IMR-90 (cell line): ENCODE results near the gene GRAMD2A. TPM values are rescaled to one million over a fixed set of nuclear protein-coding genes. Genes with fewer than 3 reads are reported as not detected.

Source experiments
- ATAC-seq: fragments of 200-7000 bp; cut with Tn5 transposase; 2 replicates; pipeline ENCODE4 v1.9.1; 2020; ENCODE audit warnings: low read depth, mild to moderate bottlenecking, moderate library complexity
- BruUV-seq: library from RNA; stranded (reverse); fragments of 400-500 nt; replicated peaks from 2 replicates; lab custom pipeline; 2021; lab: Mats Ljungman, UMichigan
- CTCF ChIA-PET: fragments of 300-600 bp; formaldehyde crosslinking; extraction: SDS; loops from one replicate; lab custom pipeline; 2021; ENCODE audit warnings: antibody characterized with exemption; lab: Yijun Ruan, JAX
- POLR2A ChIA-PET: fragments of 300-600 bp; sonication (Branson Sonifier 250); formaldehyde crosslinking; loops from one replicate; lab custom pipeline; 2022; ENCODE audit warnings: antibody characterized with exemption; ENCODE audit not compliant: unreplicated experiment; lab: Charles Lee
- DNase-seq: peaks from one replicate; pipeline ENCODE4 v3.0.0; 2013
- H2AFZ ChIP-seq: replicated peaks from 2 replicates; pipeline ENCODE3; 2013; ENCODE audit warnings: low read length, mild to moderate bottlenecking; ENCODE audit not compliant: poor library complexity
- H2AK5ac ChIP-seq: 2 replicates; pipeline ENCODE4 v1.6.1; 2013; ENCODE audit warnings: low read depth, low read length, inconsistent platforms
- H2AK9ac ChIP-seq: replicated peaks from 2 replicates; pipeline ENCODE3; 2013; ENCODE audit warnings: mild to moderate bottlenecking, low read depth, low read length, moderate library complexity; ENCODE audit not compliant: poor library complexity
- H2BK120ac ChIP-seq: 2 replicates; pipeline ENCODE4 v1.6.1; 2013; ENCODE audit warnings: low read depth, low read length, inconsistent platforms
- H2BK15ac ChIP-seq: 3 replicates; pipeline ENCODE4 v1.6.1; 2013; ENCODE audit warnings: low read depth, low read length, inconsistent platforms
- H2BK20ac ChIP-seq: 2 replicates; pipeline ENCODE4 v1.6.1; 2013; ENCODE audit warnings: low read depth, mild to moderate bottlenecking, inconsistent platforms, low read length, moderate library complexity
- H2BK5ac ChIP-seq: 2 replicates; pipeline ENCODE4 v1.6.1; 2013; ENCODE audit warnings: mild to moderate bottlenecking, low read depth, low read length, inconsistent platforms; ENCODE audit not compliant: poor library complexity, severe bottlenecking
- H3K14ac ChIP-seq: replicated peaks from 2 replicates; pipeline ENCODE4 v1.6.1; 2013; ENCODE audit warnings: low read depth, low read length, inconsistent platforms
- H3K18ac ChIP-seq: 2 replicates; pipeline ENCODE4 v1.6.1; 2013; ENCODE audit warnings: low read depth, low read length, control low read depth
- H3K23ac ChIP-seq: 2 replicates; pipeline ENCODE4 v1.6.1; 2013; ENCODE audit warnings: low read depth, low read length, inconsistent platforms
- H3K27ac ChIP-seq: 2 replicates; pipeline ENCODE4 v1.5.1; 2013; ENCODE audit warnings: mild to moderate bottlenecking, control low read depth, low read length; ENCODE audit not compliant: insufficient read depth
- H3K27me3 ChIP-seq: 2 replicates; pipeline ENCODE4 v1.6.1; 2013; ENCODE audit warnings: low read length; ENCODE audit not compliant: control insufficient read depth, insufficient read depth
- H3K36me3 ChIP-seq: 2 replicates; pipeline ENCODE4 v1.6.1; 2013; ENCODE audit warnings: low read length, mixed read lengths; ENCODE audit not compliant: control insufficient read depth, insufficient read depth
- H3K4ac ChIP-seq: 2 replicates; pipeline ENCODE4 v1.6.1; 2013; ENCODE audit warnings: low read depth, low read length, inconsistent platforms
- H3K4me1 ChIP-seq: 2 replicates; pipeline ENCODE4 v1.6.1; 2013; ENCODE audit warnings: low read length, mixed read lengths; ENCODE audit not compliant: control insufficient read depth, insufficient read depth
- H3K4me2 ChIP-seq: 2 replicates; pipeline ENCODE4 v1.6.1; 2013; ENCODE audit warnings: low read depth, mild to moderate bottlenecking, control low read depth, low read length, moderate library complexity
- H3K4me3 ChIP-seq: 2 replicates; pipeline ENCODE4 v1.5.1; 2013; ENCODE audit warnings: low read depth, mild to moderate bottlenecking, control low read depth, low read length, moderate library complexity; ENCODE audit not compliant: insufficient read depth
- H3K56ac ChIP-seq: 2 replicates; pipeline ENCODE4 v1.6.1; 2013; ENCODE audit warnings: low read length, inconsistent platforms; ENCODE audit not compliant: insufficient read depth; ENCODE audit errors: extremely low read depth
- H3K79me1 ChIP-seq, 2 experiments: 2 replicates each; pipeline ENCODE4 v1.6.1; 2013; ENCODE audit warnings: low read length in 2 of 2, inconsistent platforms in 1 of 2, low read depth in 1 of 2
- H3K9ac ChIP-seq: 2 replicates; pipeline ENCODE4 v1.6.1; 2013; ENCODE audit warnings: low read depth, low read length, control low read depth
- H3K9me1 ChIP-seq: 2 replicates; pipeline ENCODE4 v1.6.1; 2013; ENCODE audit warnings: low read length, inconsistent platforms; ENCODE audit not compliant: insufficient read depth
- H3K9me3 ChIP-seq: 2 replicates; pipeline ENCODE4 v1.6.1; 2013; ENCODE audit warnings: low read length; ENCODE audit not compliant: control insufficient read depth, insufficient read depth
- H4K20me1 ChIP-seq: 2 replicates; pipeline ENCODE4 v1.6.1; 2013; ENCODE audit warnings: low read length, inconsistent platforms; ENCODE audit not compliant: insufficient read depth
- H4K5ac ChIP-seq: 2 replicates; pipeline ENCODE4 v1.6.1; 2013; ENCODE audit warnings: mild to moderate bottlenecking, low read depth, low read length, control low read depth
- H4K8ac ChIP-seq, 2 experiments: 2 replicates each; pipeline ENCODE4 v1.6.1; 2013; ENCODE audit warnings: low read depth in 2 of 2, low read length in 2 of 2, control low read depth in 1 of 2, inconsistent platforms in 1 of 2
- H4K91ac ChIP-seq: 2 replicates; pipeline ENCODE4 v1.6.1; 2013; ENCODE audit warnings: low read depth, low read length, inconsistent platforms; ENCODE audit not compliant: insufficient read depth
- CEBPB ChIP-seq: IDR thresholded peaks from 2 replicates; pipeline ENCODE4 v1.6.1; 2012; ENCODE audit warnings: low read depth, low read length, improper control_type of control experiment
- CHD1 ChIP-seq: IDR thresholded peaks from 2 replicates; pipeline ENCODE4 v1.6.1; 2012; ENCODE audit warnings: low read depth, low read length, improper control_type of control experiment
- CTCF ChIP-seq: conservative IDR thresholded peaks from 2 replicates; pipeline ENCODE4 v1.5.1; 2012; ENCODE audit warnings: mild to moderate bottlenecking, low read depth, low read length, improper control_type of control experiment
- MAFK ChIP-seq: IDR thresholded peaks from 2 replicates; pipeline ENCODE4 v1.6.1; 2012; ENCODE audit warnings: low read depth, low read length, improper control_type of control experiment
- MAZ ChIP-seq: IDR thresholded peaks from 2 replicates; pipeline ENCODE4 v1.6.1; 2012; ENCODE audit warnings: low read depth, mild to moderate bottlenecking, low read length, improper control_type of control experiment, moderate library complexity, borderline replicate concordance
- MXI1 ChIP-seq: IDR thresholded peaks from 2 replicates; pipeline ENCODE4 v1.6.1; 2012; ENCODE audit warnings: low read depth, mild to moderate bottlenecking, low read length, moderate library complexity, borderline replicate concordance
- NFE2L2 ChIP-seq: fragments of 150-350 bp; IDR thresholded peaks from 2 replicates; pipeline ENCODE4 v1.6.1; 2016; ENCODE audit warnings: low read depth, mild to moderate bottlenecking, low read length
- POLR2A ChIP-seq: IDR thresholded peaks from 2 replicates; pipeline ENCODE4 v1.6.1; 2012; ENCODE audit warnings: mild to moderate bottlenecking, low read depth, low read length
- RAD21 ChIP-seq: IDR thresholded peaks from 2 replicates; pipeline ENCODE4 v1.6.1; 2012; ENCODE audit warnings: low read length, improper control_type of control experiment
- RCOR1 ChIP-seq: IDR thresholded peaks from 2 replicates; pipeline ENCODE4 v1.6.1; 2012; ENCODE audit warnings: mild to moderate bottlenecking, low read length, improper control_type of control experiment; ENCODE audit not compliant: insufficient replicate concordance
- RFX5 ChIP-seq: IDR thresholded peaks from 2 replicates; pipeline ENCODE4 v1.8.0; 2012; ENCODE audit warnings: low read depth, mild to moderate bottlenecking, low read length, moderate library complexity
- SMC3 ChIP-seq: fragments of 150-350 bp; IDR thresholded peaks from 2 replicates; pipeline ENCODE4 v1.6.1; 2016; ENCODE audit warnings: low read depth, mild to moderate bottlenecking, antibody characterized with exemption, low read length, moderate library complexity
- USF2 ChIP-seq: fragments of 150-350 bp; IDR thresholded peaks from 2 replicates; pipeline ENCODE4 v1.6.1; 2017; ENCODE audit warnings: mild to moderate bottlenecking, antibody characterized with exemption, low read length, low read depth
- WGBS, 2 experiments: methylation state at CpG; one replicate each; pipeline versions ENCODE4 v1.1.5 to v1.1.7; 2013; ENCODE audit warnings: missing lambda C conversion rate in 2 of 2; ENCODE audit not compliant: insufficient read length in 1 of 2; ENCODE audit errors: extremely low coverage in 2 of 2; 5-methylcytosine and 5-hydroxymethylcytosine counted together
- dilution Hi-C: fragments of 300-500 bp; cut with HindIII; formaldehyde crosslinking; loops from one replicate; pipeline ENCODE4 v1.14.3; 2018; ENCODE audit warnings: low sequenced_read_pairs; ENCODE audit not compliant: unreplicated experiment
- in situ Hi-C: fragments of 300-500 bp; cut with MboI; formaldehyde crosslinking; loops from 3 replicates; pipeline ENCODE4 v1.14.3; 2019; ENCODE audit warnings: low sequenced_read_pairs, inconsistent platforms, mixed read lengths
- intact Hi-C: fragments of 100-400 bp; cut with micrococcal nuclease; formaldehyde crosslinking; loops from 2 replicates; pipeline ENCODE4 v1.10.0; 2022
- polyA plus RNA-seq, 3 experiments: library from polyadenylated mRNA; depleted of rRNA; stranded (reverse); fragments of >200 nt; gene quantifications; 2 replicates each; pipeline ENCODE4 v1.2.3, GENCODE V29; 2012; ENCODE audit warnings: low replicate concordance in 1 of 3
- total RNA-seq: library from RNA; depleted of rRNA; stranded (reverse); fragments of >200 nt; gene quantifications from 2 replicates; pipeline ENCODE4 v1.2.3, GENCODE V29; 2012

Gene GRAMD2A
- total and polyA plus RNA-seq, 2 of the 4 experiments (the other 2 are of a cell fraction) = 0.14 to 0.18 TPM

GRCh38 chr15:72127724-72128322 is 69.8 kb downstream of the GRAMD2A start:
- Histone ChIP-seq H3K27me3 (no peaks in the 10 kb centered on the region), H2BK20ac (no peak overlapping the region), H4K20me1 (no peaks in the 10 kb centered on the region), H2BK120ac (no peak overlapping the region), H3K4me2 (no peak overlapping the region), H3K14ac (no peak overlapping the region), H3K56ac (no peak overlapping the region), H3K23ac (no peak overlapping the region), H3K4ac (no peak overlapping the region), H2AK5ac (no peak overlapping the region), H3K9ac (no peak overlapping the region), H4K8ac (no peak overlapping the region), H3K9me1 (no peaks in the 10 kb centered on the region), H3K9me3 (no peaks in the 10 kb centered on the region), H3K79me1 (no peaks in the 10 kb centered on the region; a peak in 1 of 4 replicates), H2BK15ac (no peak overlapping the region), H2BK5ac (no peak overlapping the region), H4K5ac (no peak overlapping the region), H3K4me1 (no peaks in the 10 kb centered on the region), H3K36me3 (no peaks in the 10 kb centered on the region), H2AK9ac (no peak overlapping the region), H3K4me3 (no peak overlapping the region), H2AFZ (no peak overlapping the region), H3K27ac (no peak overlapping the region), H4K91ac (no peak overlapping the region), H3K18ac (no peak overlapping the region)
- dilution Hi-C loops = no loop called here
- in situ Hi-C loops = no loop called here
- TF ChIP-seq CEBPB (no peak), USF2 (no peak), MXI1 (no peak), CHD1 (no peak), MAFK (no peak), CTCF (no peak), SMC3 (no peak), RCOR1 (no peak), MAZ (no peak), RAD21 (no peak), RFX5 (no peak), POLR2A (no peak), NFE2L2 (no peak)
- intact Hi-C loops = no loop called here
- ChIA-PET CTCF (interaction anchor here (0.6 kb wide), 1 partner anchor 20 kb away, joined by 3 read pairs; no protein-coding TSS in a partner anchor), POLR2A (no interaction called here)
- no TSS peak for BruUV-seq
- no CpG with 5 or more reads among the region's 2 CpGs for WGBS, 2 experiments
- no peak for DNase-seq
- no peak for ATAC-seq
